Epidermal melanocyte (primary cell): ENCODE results near the gene IFI30.

Experiments
- DNase-seq: peaks from one replicate; pipeline ENCODE4 v3.0.0; 2011; ENCODE audit warnings: low spot score; ENCODE audit not compliant: insufficient read length

Gene IFI30

GRCh38 chr19:18224525-18225354 is 51.1 kb downstream of the IFI30 start:
- DNase-seq, result peak; percentile 98

- no peak for DNase-seq
Measured at GRCh38 chr19:18225355-18225701, 51.7 kb downstream of the IFI30 start.

GRCh38 chr19:18225702-18226468 is 52.3 kb downstream of the IFI30 start, which contains the start of gene PDE4C:
Gene PDE4C (minus strand): TSS chr19:18226438. CDS start chr19:18226415, 23 bp downstream.
- DNase-seq, result no peak

GRCh38 chr19:18226956-18227780 is 53.6 kb downstream of the IFI30 start:
- DNase-seq, result no peak
